Fibroblast of lung (primary cell): Measurements from ENCODE around the gene CLIC2. TPM values are rescaled to one million over a fixed set of nuclear protein-coding genes. Genes with fewer than 3 reads are reported as not detected.

Experiments used
- DNase-seq, 2 donors: peaks; one replicate each; pipeline versions ENCODE4 v3.0.0 to v3.0.0-alpha.2; 2010; ENCODE audit warnings: low read depth in 2 of 2
- H2AFZ ChIP-seq: 2 replicates; pipeline ENCODE4 v1.5.1; 2012; ENCODE audit warnings: low read length, control low read depth, inconsistent platforms
- H3K27ac ChIP-seq: 2 replicates; pipeline ENCODE4 v1.5.1; 2011; ENCODE audit warnings: low read length, control low read depth; ENCODE audit not compliant: insufficient read depth
- H3K27me3 ChIP-seq: 2 replicates; pipeline ENCODE4 v1.5.1; 2011; ENCODE audit warnings: mild to moderate bottlenecking, low read length; ENCODE audit not compliant: control insufficient read depth, insufficient read depth
- H3K36me3 ChIP-seq: 2 replicates; pipeline ENCODE4 v1.5.1; 2011; ENCODE audit warnings: low read length; ENCODE audit not compliant: control insufficient read depth, insufficient read depth
- H3K4me1 ChIP-seq: 2 replicates; pipeline ENCODE4 v1.5.1; 2011; ENCODE audit warnings: low read length; ENCODE audit not compliant: control insufficient read depth, insufficient read depth; ENCODE audit errors: extremely low read depth
- H3K4me2 ChIP-seq: 2 replicates; pipeline ENCODE4 v1.5.1; 2011; ENCODE audit warnings: low read length, control low read depth; ENCODE audit not compliant: insufficient read depth; ENCODE audit errors: extremely low read depth
- H3K4me3 ChIP-seq, 4 experiments: fragments of 200-600 bp in 1 of 4; sonication (generic) in 1 of 4; replicated peaks in 1 of 4; 2 replicates each; pipeline ENCODE4 v1.5.1; 2011 to 2016; ENCODE audit warnings: low read length in 4 of 4, low read depth in 3 of 4, mild to moderate bottlenecking in 3 of 4, control low read depth in 2 of 4, inconsistent platforms in 1 of 4, mixed read lengths in 1 of 4; ENCODE audit not compliant: insufficient read depth in 1 of 4; ENCODE audit errors: control extremely low read depth in 1 of 4
- H3K79me2 ChIP-seq: 2 replicates; pipeline ENCODE4 v1.5.1; 2012; ENCODE audit warnings: mild to moderate bottlenecking, low read length, inconsistent platforms; ENCODE audit not compliant: control insufficient read depth, insufficient read depth
- H3K9ac ChIP-seq: 2 replicates; pipeline ENCODE4 v1.5.1; 2011; ENCODE audit warnings: mild to moderate bottlenecking, low read length, control low read depth; ENCODE audit not compliant: insufficient read depth
- H3K9me3 ChIP-seq: 2 replicates; pipeline ENCODE4 v1.5.1; 2012; ENCODE audit warnings: low read depth, low read length; ENCODE audit not compliant: control insufficient read depth, insufficient read depth
- H4K20me1 ChIP-seq: 2 replicates; pipeline ENCODE4 v1.5.1; 2011; ENCODE audit warnings: low read length; ENCODE audit not compliant: control insufficient read depth, insufficient read depth; ENCODE audit errors: extremely low read depth
- EZH2 ChIP-seq: IDR thresholded peaks from 2 replicates; pipeline ENCODE4 v1.5.1; 2012; ENCODE audit warnings: low read length, control low read depth, mild to moderate bottlenecking; ENCODE audit errors: missing control alignments
- polyA plus RNA-seq, 2 donors: library from polyadenylated mRNA; depleted of rRNA in 1 of 2; stranded (reverse) in 1 of 2; unstranded in 1 of 2; fragments of >200 nt; gene quantifications; 2 replicates each; pipeline ENCODE4 v1.2.1, GENCODE V29; 2011 to 2012; ENCODE audit warnings: missing spikeins in 1 of 2
- total RNA-seq: library from RNA; depleted of rRNA; stranded (reverse); fragments of >200 nt; gene quantifications from 2 replicates; pipeline ENCODE4 v1.2.1, GENCODE V29; 2014
- TF ChIP-seq, protein P1 (sequence below), 2 donors: IDR thresholded peaks in 1 of 2; conservative IDR thresholded peaks in 1 of 2; 1 replicate in 1 of 2; 2 replicates in 1 of 2; pipeline ENCODE4 v1.5.1; 2011 to 2012; ENCODE audit warnings: low read length in 2 of 2, control low read depth in 1 of 2, inconsistent platforms in 1 of 2, low read depth in 1 of 2, mild to moderate bottlenecking in 1 of 2

Gene CLIC2
- total and polyA plus RNA-seq, 2 donors (not counting 1 experiment from before 2014, with no cell fraction given), result 3.3 to 11.7 TPM

DNA sequence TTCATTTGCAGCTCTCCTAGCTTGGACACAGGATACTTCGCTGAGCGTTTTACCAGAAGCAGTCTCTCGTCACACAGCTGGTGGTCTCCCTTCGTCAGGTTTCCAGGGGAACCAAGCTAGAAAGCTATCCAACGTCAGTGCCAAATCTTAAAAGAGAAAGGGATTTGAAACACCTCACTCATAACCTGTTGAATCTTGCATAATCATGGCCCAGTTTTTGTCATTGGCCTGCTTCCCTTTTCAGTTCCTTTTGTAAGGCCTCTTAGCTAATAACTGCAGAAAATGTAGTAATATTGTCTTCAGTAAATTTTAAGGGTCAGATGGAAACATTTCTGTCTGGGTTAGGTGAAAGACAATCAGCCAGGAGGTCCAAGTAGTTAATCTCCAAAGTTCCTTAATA lies 92.1 kb downstream of the CLIC2 start:
- TF ChIP-seq, protein P1, sequence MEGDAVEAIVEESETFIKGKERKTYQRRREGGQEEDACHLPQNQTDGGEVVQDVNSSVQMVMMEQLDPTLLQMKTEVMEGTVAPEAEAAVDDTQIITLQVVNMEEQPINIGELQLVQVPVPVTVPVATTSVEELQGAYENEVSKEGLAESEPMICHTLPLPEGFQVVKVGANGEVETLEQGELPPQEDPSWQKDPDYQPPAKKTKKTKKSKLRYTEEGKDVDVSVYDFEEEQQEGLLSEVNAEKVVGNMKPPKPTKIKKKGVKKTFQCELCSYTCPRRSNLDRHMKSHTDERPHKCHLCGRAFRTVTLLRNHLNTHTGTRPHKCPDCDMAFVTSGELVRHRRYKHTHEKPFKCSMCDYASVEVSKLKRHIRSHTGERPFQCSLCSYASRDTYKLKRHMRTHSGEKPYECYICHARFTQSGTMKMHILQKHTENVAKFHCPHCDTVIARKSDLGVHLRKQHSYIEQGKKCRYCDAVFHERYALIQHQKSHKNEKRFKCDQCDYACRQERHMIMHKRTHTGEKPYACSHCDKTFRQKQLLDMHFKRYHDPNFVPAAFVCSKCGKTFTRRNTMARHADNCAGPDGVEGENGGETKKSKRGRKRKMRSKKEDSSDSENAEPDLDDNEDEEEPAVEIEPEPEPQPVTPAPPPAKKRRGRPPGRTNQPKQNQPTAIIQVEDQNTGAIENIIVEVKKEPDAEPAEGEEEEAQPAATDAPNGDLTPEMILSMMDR (conservative IDR thresholded peaks at IDR 0.05 in 1 of 2, IDR thresholded peaks at IDR 0.05 in 1 of 2; ENCODE audit: low read depth in 1 of 2, low read length in 2 of 2), result no peak
- no peak overlapping the region for H3K9ac ChIP-seq
- no peak for DNase-seq
- H3K27ac ChIP-seq, result no peak overlapping the region
- H2AFZ ChIP-seq, result no peak overlapping the region
- H3K4me1 ChIP-seq, result no peaks in the 10 kb centered on the region
- H4K20me1 ChIP-seq, result no peaks in the 10 kb centered on the region
- H3K4me3 ChIP-seq, result no peak overlapping the region
- no peak overlapping the region for H3K4me2 ChIP-seq
- no peaks in the 10 kb centered on the region for H3K9me3 ChIP-seq
- no peaks in the 10 kb centered on the region for H3K27me3 ChIP-seq
- no peaks in the 10 kb centered on the region for H3K79me2 ChIP-seq
- H3K36me3 ChIP-seq, result peaks cover 2% of the 10 kb centered on the region

DNA sequence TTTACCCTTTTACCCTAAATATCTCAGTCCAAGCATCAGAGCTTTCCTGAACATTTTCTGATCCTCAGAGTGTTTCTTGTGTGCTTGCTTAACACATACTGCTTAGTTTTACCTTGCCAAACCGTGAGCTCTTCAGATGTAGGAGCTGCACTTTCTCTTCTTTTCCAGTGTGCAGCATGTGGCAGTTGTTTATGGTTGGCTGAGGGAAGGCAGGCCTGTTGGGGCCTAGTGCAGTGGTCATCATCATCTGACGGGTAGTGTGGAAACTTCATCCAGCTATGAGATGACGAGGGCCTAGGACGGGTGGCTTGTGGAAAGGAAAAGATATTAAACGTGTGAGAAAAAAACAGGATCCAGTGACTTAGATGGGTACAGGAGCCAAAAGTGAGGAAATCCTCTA lies 96.7 kb downstream of the CLIC2 start:
- Histone ChIP-seq H3K4me1 (no peaks in the 10 kb centered on the region), H3K27me3 (no peaks in the 10 kb centered on the region), H2AFZ (no peak overlapping the region), H3K27ac (no peak overlapping the region), H3K79me2 (no peaks in the 10 kb centered on the region), H3K36me3 (peaks cover 2% of the 10 kb centered on the region), H3K4me3 (no peak overlapping the region), H3K4me2 (no peak overlapping the region), H3K9ac (no peak overlapping the region), H3K9me3 (no peaks in the 10 kb centered on the region), H4K20me1 (no peaks in the 10 kb centered on the region)
- no peak for DNase-seq
- no peak for TF ChIP-seq EZH2
- TF ChIP-seq, protein P1 (conservative IDR thresholded peaks at IDR 0.05 in 1 of 2, IDR thresholded peaks at IDR 0.05 in 1 of 2; ENCODE audit: low read depth in 1 of 2, low read length in 2 of 2), result no peak

DNA sequence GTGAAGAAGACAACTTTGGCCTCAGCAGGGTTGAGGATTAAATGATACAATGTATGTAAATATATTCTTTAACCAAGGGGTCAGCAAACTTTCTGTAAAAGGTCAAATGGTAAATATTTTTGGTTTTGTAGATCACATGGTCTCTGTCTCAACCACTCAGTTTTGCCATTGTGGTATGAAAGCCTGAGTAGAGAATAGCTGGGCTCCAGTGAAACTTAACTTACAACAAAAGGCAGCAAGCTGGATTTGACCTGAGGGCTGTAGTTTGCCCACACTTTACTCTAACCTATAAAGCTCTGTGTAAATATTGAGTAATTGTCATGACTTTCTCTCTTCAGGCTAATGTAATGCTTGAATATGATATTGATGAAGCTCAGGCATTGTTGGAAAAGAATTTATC lies 98.5 kb downstream of the CLIC2 start:
- Histone ChIP-seq H3K4me2 (no peak overlapping the region), H3K9me3 (no peaks in the 10 kb centered on the region), H3K9ac (no peak overlapping the region), H3K79me2 (no peaks in the 10 kb centered on the region), H3K27ac (no peak overlapping the region), H3K36me3 (peaks cover 2% of the 10 kb centered on the region), H4K20me1 (no peaks in the 10 kb centered on the region), H3K27me3 (no peaks in the 10 kb centered on the region), H3K4me1 (no peaks in the 10 kb centered on the region), H3K4me3 (no peak overlapping the region), H2AFZ (no peak overlapping the region)
- DNase-seq, result no peak
- TF ChIP-seq, protein P1 (conservative IDR thresholded peaks at IDR 0.05 in 1 of 2, IDR thresholded peaks at IDR 0.05 in 1 of 2; ENCODE audit: low read depth in 1 of 2, low read length in 2 of 2), result no peak
- no peak for TF ChIP-seq EZH2
